ENCODE data around the gene PLEKHG2. TPM values are rescaled to one million over a fixed set of nuclear protein-coding genes. Genes with fewer than 3 reads are reported as not detected.

The PLEKHG2 gene
- total and polyA plus RNA-seq, 9 of the 15 experiments (the other 6 are each of a cell fraction or from before 2014, with no cell fraction given), result 0.98 to 45.7 (median 9.8) TPM

GRCh38 chr19:39435499-39436349, 23.3 kb downstream of the PLEKHG2 start, which contains the start of gene RPS16 (continued):
- TF ChIP-seq REST (IDR thresholded peaks at IDR 0.05; ENCODE audit: borderline replicate concordance), result no peak
- TF ChIP-seq REST (CRISPR knock-in tag; IDR thresholded peaks at IDR 0.05; ENCODE audit: low read depth), result peak; percentile 54; the same call in 1 of the 2 replicates
- no peak for TF ChIP-seq ELF4 (CRISPR knock-in tag; IDR thresholded peaks at IDR 0.05)
- no peak for TF ChIP-seq EZH2 (IDR thresholded peaks at IDR 0.05; ENCODE audit: borderline replicate concordance, low read depth, low read length)
- peak; percentile 61 for TF ChIP-seq JUND (IDR thresholded peaks at IDR 0.05; ENCODE audit: borderline replicate concordance, low read depth, low read length)
- no peak; the same call in 2 of the 3 replicates for TF ChIP-seq JUND (tag; IDR thresholded peaks at IDR 0.05; ENCODE audit: borderline replicate concordance, low read depth, low read length)
- peak in 2 of 3 experiments; percentile 63 to 71 for TF ChIP-seq YY1 (IDR thresholded peaks at IDR 0.05; ENCODE audit: borderline replicate concordance in 1 of 3, control insufficient read depth in 1 of 3, extremely low read depth in 1 of 3, insufficient read depth in 3 of 3, insufficient read length in 1 of 3, insufficient replicate concordance in 2 of 3, low read depth in 1 of 3, low read length in 2 of 3)
- TF ChIP-seq MTA1 (IDR thresholded peaks at IDR 0.05; ENCODE audit: borderline replicate concordance), result no peak
- TF ChIP-seq ERF (CRISPR knock-in tag; IDR thresholded peaks at IDR 0.05), result no peak
- TF ChIP-seq FOXK2 (conservative IDR thresholded peaks at IDR 0.05 in 1 of 2, IDR thresholded peaks at IDR 0.05 in 1 of 2; ENCODE audit: low read depth in 2 of 2), result peak in 1 of 2 experiments; percentile 18; a peak in 1 of 4 replicates
- no peak for TF ChIP-seq NFATC3 (IDR thresholded peaks at IDR 0.05)
- no peak for TF ChIP-seq TCFL5 (CRISPR knock-in tag; conservative IDR thresholded peaks at IDR 0.05)
- peak; percentile 95 for TF ChIP-seq ARID4B (CRISPR knock-in tag; IDR thresholded peaks at IDR 0.05)
- TF ChIP-seq JUNB (CRISPR knock-in tag; conservative IDR thresholded peaks at IDR 0.05), result no peak
